ENCODE results near the gene C19orf44.
"Not testable (repeated sequence)": the region's sequence is repeated elsewhere in the genome, so short reads cannot be mapped to it uniquely, and the experiment has no call there.

C19orf44 gene

DNA sequence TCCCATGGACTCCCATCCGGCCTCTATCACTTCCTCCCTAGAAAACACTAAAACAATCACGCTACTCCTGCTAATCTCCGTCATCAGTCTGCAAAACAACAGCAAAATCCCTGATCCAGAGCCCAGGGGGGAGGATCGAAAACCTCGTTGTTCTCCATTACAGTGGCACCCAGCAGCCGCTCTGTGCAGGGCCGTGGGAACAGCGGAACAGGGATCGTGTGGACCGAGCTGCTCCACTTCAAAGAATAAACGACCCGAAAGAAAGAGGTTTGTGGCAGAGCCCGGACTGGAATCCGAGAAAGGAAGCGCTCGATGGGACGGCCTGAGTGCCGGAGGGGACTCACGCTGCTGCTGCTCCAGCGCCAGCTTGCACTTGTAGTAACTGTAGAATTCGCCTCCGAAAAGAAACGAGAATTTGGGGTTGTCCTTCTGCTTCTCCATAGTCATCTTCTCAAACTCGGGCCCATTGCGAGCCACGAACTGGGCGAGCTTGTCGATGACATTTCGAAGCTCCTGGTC is 45.4 kb downstream of the C19orf44 start:
- no peak for DNase-seq

DNA sequence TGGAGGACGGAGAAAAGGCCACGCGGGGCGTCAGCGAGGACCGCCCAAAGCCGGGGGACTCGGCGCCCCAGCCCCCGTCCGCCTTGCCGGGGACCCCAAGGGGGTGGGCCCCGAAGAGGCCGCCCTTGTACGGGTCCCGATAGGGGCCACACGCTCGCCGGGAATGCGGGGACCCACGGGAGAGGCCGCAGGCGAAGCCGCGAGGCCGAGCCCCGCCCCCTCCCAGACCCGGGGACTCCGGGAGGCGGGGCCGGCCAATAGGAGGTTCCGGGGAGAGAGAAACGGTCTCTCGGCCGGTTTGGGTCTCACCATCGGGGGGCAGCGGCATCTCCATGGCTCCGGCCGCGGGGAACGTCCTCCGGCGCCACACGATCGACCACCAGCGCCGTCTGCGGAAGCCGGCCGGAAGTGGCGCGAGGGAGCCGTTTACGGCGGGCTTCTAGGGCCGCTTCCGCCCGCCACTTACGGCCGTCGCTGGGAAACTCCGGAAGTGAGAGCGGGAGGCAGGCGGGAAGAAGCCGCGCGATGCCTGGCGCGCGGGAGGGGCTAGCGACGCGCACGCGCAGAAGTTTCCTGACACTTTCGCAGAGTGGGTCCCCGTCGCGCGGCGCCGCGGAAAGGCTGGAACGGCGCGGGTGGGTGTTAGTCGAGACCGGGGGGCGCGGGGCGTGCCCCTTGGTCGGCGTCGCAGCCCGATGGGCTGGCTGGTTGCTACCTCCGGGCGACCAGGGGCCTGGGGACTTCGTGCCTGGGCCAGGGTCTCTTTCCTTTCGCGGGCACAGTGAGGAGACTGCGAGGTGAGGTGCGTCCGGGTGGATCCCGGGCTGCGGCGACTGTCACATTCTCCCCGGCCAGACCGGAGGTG is 46.1 kb downstream of the C19orf44 start, which contains the start of gene CHERP:
Gene CHERP, minus strand, starts transcription at position 393 of the 865 bp plus-strand sequence. Its CDS starts 59 bp downstream, at position 334.
- peak; percentile 83 for DNase-seq

DNA sequence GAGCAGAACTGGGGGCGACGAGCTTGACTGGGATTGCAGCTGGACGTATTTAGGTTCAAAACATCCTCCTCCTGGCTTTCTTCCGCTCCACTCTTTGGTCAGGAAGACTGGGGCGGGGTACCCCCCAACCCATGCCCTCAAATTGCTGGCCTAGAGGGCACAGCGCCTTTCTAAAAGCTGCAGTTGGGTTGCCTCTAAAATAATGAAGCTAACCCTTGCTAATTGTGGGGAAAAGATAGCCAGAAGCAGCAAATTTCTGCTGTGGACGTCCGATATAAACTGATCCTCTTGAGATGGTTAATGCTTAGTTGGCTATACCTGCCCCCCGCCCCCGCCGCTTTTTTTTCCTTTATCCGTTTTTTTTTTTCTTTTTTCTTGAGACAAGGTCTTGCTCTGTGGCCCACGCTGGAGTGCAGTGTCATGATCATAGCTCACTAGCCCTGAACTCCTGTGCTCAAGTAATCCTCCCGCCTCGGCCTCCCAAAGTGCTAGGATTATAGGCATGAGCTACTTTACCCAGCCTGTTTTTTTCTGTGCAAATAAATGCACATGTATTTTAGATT is 46.8 kb downstream of the C19orf44 start:
- no peak for DNase-seq

DNA sequence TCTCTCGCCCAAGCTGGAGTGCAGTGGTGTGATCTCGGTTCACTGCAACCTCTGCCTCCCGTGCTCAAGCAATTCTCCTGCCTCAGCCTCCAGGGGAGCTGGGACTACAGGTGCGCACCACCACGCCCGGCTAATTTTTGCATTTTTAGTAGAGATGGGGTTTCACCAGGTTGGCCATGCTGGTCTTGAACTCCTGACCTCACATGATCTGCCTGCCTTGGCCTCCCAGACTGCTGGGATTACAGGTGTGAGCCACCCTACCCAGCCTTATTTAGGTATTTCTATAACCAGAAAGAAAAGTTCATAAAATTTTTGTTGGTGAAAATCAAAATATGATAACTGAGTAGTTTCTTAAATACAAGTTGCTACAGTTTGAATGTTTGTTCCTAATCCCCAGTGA is 47.5 kb downstream of the C19orf44 start:
- not testable (repeated sequence) for DNase-seq

DNA sequence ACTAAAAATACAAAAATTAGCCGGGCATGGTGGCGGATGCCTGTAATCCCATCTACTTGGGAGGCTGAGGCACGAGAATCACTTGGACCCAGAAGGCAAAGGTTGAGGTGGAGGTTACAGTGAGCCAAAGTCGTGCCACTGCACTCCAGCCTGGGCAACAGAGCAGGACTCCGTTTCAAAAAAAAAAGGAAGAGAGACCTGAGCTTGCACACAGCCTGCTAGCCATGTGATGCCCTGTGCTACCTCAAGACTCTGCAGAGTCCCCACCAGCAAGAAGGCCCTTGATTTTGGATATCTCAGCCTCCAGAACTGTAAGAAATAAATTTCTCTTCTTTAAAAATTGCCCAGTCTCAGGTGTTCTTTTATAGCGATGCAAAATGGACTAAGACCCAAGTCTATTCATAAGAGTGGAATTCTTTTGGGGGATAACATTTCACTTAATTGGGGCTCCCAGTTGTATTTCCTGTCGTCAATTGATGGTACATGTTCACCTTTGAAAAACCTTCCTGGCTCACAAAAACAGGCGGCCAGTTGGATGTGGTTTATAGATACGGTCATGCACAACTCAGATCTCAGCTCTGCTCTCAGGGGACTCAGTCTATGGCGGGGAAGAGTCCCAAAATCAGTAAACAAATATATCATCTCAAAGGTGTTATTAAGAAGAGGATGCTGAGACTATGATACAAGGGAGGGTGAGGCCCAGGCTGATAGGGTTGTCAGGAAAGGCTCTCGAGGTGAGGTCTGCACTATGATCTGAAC is 48.5 kb downstream of the C19orf44 start:
- no peak for DNase-seq

DNA sequence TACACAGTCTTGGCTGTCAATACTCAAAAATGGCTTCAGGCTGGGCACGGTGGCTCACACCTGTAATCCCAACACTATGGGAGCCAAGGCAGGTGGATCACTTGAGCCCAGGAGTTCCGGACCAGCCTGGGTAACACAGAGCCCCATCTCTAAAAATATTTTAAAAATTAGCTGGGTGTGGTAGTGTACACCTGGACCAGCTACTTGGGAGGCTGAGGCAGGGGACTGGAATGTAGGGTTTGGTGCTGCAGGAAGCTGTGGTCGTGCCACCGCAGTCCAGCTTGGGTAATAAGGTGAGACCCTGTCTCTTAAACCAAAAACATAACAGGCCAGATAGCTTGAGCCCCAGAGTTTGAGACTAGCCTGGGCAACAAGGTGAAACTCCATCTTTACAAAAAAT is 52.8 kb downstream of the C19orf44 start:
- DNase-seq, result no peak

DNA sequence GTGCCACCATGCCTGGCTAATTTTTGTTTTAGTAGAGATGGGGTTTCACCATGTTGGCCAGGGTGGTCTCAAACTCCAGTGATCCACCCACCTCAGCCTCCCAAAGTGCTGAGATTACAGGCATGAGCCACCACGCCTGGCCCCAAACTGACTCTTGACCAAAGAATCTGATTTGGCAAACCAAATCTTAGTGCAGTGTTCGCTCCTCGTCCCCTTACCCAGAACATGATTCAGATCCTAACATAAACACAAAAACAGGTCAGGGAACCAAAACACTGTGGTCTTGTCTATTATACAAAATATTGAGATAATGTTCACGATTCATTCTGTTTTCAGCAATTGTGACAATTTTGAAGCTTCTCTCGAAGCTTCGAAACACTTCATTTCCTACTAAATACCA is 55.7 kb downstream of the C19orf44 start:
- not testable (repeated sequence) for DNase-seq

DNA sequence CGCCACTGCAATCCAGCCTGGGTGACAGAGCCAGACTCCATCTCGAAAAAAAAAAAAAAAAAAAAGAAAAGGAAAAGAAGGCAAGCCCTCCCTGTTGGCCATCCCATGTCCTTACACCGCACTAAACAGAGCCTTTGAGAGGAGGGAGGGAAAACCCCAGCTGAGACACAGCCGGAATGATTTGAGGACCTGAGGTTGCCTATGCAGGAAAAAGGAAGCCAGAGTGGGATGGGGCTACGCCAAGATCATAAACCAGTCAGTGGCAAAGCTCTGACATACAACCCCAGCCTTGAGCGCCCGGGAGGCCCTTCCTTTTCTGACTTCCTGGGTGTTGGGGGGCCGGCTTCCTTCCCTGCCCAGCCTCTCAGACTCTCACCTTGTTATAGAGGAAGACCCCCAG is 58.6 kb downstream of the C19orf44 start:
- DNase-seq, result no peak

DNA sequence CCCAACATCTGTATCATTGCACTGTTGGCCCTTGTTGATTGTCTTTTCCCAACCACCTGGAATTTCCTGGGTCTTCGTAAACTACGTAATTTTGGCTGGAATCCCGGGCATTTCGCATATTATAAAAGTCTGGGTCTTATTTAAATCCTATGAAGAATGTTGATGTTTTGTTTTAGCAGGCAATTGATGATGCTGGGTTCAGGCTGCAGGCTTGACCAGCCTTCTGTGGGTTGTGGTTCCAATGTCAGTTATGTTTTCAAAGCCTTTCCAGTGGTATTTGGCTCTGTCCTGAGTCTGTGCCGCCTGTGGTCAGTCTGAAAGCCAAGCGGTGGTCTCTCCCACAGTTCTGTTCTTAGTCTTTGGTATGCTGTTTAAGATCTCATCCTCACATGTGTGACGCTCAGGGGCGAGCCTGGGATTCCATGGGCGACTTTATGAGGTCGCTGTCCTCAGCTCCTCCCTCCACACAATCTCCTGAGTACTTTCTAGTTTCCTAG is 63.6 kb downstream of the C19orf44 start:
- no peak for DNase-seq

DNA sequence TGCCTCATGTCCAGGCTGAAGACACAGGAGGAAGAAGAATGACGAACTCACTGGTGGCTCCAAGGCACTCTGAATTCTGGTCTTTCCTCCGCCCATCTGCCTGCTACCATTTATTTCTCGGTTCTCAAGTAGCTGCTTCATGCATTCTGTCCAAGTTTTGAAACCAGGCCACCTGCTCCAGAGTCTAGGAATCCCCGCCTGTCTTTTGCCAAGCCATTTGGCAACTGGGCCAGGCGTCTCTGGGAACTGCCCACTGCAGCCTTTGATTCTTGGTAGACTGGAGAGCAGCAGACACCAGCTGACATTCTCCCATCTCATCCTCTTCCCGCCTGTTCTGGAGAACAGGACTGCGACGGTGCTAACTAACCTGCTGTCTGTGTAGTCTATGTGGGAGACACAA is 65.2 kb downstream of the C19orf44 start:
- no peak for DNase-seq

DNA sequence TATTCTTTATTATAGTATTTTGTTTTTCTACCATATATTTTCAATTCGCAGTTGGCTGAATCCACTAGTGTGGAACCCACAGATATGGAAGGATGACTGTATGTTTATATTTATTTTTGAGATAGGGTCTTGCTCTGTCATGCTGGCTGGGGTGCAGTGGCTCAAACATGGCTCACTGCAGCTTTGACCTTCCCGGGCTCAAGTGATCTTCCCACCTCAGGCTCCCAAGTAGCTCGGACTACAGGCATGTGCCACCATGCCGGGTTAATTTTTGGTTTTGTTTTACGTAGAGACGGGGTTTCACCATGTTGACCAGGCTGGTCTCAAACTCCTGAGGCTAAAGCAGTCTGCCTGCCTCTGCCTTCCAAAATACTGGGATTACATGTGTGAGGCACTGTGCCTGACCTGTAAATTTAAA is 66.4 kb downstream of the C19orf44 start:
- DNase-seq, result no peak

DNA sequence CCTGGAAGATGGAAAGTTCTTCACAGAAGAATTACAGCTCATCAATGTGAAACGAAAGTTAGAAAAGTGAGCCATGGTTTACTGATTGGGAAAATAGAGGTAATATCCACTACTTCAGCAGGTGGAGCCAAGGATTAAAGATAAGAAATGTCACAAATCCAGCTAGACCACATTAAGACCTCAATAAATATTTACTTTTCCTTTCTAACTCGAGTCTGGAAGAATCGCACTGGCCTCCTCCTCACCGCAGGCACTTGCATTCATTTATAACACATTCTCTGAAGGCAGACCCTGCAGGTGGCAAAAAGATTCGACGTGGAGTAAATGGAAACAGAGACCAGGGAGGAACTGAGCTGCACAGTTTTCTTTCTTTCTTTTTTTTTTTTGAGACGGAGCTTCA is 68.6 kb downstream of the C19orf44 start:
- DNase-seq, result no peak

DNA sequence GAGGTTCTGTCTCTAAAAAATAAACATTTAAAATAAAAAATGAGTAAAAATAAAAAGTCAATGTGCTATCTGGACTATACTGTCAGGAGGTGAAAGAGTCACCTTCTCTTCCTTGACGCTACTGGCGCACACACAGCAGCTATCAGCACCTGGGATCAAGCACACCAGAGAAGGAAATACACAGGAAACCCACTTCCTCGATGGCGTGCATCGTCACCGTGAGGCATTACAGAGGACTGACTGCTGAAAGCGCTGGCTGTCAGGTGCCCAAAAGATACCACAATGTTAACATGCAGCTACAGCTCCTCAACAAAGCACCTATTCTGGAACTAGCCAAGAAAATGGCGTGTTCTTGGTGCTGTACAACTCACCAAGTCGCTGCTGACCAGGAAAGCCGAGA is 70.0 kb downstream of the C19orf44 start:
- DNase-seq, result no peak

DNA sequence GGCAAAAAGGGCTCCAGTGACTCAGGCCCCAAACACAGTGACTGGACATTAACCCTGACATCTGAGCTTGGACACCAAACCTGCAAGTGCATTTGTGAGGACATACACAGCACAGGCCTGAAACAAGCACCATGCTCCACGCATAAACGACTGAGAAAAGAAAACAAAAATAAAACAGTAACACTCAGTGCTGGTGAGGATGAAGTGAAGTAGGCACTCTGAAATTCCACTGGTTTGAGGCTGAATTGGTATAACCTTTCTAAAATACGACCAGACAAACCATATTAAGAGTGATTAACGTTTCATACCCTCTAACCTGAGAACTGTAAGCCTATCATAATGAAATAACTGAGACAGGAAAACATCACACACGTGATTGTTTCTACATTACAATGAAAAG is 70.5 kb downstream of the C19orf44 start:
- DNase-seq, result no peak

DNA sequence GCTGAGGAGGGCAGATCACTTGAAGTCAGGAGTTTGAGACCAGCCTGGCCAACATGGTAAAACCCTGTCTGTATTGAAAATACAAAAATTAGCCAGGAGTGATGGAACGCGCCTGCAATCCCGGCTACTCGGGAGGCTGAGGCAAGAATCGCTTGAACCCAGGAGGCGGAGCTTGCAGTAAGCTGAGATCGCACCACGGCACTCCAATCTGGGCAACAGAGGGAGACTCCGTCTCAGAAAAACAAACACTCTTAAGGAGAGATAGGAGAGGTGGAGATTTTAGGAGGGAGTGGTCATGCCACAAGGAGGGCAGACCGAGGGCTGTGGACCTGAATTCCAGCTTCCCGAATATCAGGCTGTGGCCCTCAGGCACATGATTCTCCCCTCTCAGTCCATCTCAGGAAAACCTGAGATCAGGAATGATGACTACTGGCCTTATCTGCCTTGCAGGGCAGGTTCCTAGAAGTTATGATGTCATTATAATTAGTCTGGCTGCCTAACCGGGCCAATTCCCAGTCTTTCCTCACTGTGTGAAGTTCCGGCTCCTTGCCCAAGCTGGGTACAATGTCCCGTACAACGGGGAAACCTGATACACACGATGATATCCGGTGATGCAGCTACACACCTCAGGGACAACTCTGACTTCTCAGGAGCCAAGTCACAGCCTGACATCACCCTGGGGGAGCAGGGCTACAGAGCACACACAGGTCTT is 73.6 kb downstream of the C19orf44 start:
- no peak for DNase-seq
